GM08714 (cell line): ENCODE measurements around the gene NCAM1.

Experiments
- H3K4me3 ChIP-seq: fragments of 200-500 bp; sonication (Bioruptor generic); 2 replicates; pipeline ENCODE4 v1.5.1; 2014; ENCODE audit warnings: mild to moderate bottlenecking, low read length, inconsistent platforms
- ZNF274 ChIP-seq: IDR thresholded peaks from 2 replicates; pipeline ENCODE4 v1.6.1; 2012; ENCODE audit warnings: mild to moderate bottlenecking, low read depth, low read length

Gene NCAM1

GRCh38 chr11:113184498-113184897, 223.3 kb downstream of the NCAM1 start:
- TF ChIP-seq ZNF274: no peak
- no peak overlapping the region for H3K4me3 ChIP-seq

- no peak overlapping the region for H3K4me3 ChIP-seq
- no peak for TF ChIP-seq ZNF274
Measured at GRCh38 chr11:113188371-113188834, 227.2 kb downstream of the NCAM1 start.

- no peak for TF ChIP-seq ZNF274
- H3K4me3 ChIP-seq: no peak overlapping the region
Measured at GRCh38 chr11:113189909-113190667, 228.9 kb downstream of the NCAM1 start.

- no peak for TF ChIP-seq ZNF274
- H3K4me3 ChIP-seq: no peak overlapping the region
Measured at GRCh38 chr11:113192121-113192925, 231.1 kb downstream of the NCAM1 start.

- no peak for TF ChIP-seq ZNF274
- no peak overlapping the region for H3K4me3 ChIP-seq
Measured at GRCh38 chr11:113193016-113193415, 231.8 kb downstream of the NCAM1 start.

- no peak for TF ChIP-seq ZNF274
- H3K4me3 ChIP-seq: no peak overlapping the region
Measured at GRCh38 chr11:113193946-113194345, 232.7 kb downstream of the NCAM1 start.

GRCh38 chr11:113195728-113196127, 234.5 kb downstream of the NCAM1 start:
- TF ChIP-seq ZNF274: no peak
- H3K4me3 ChIP-seq: no peak overlapping the region

GRCh38 chr11:113197446-113197845, 236.2 kb downstream of the NCAM1 start:
- TF ChIP-seq ZNF274: no peak
- H3K4me3 ChIP-seq: no peak overlapping the region

- no peak overlapping the region for H3K4me3 ChIP-seq
- TF ChIP-seq ZNF274: no peak
Measured at GRCh38 chr11:113198972-113199661, 237.9 kb downstream of the NCAM1 start.

GRCh38 chr11:113199866-113200265, 238.6 kb downstream of the NCAM1 start:
- no peak for TF ChIP-seq ZNF274
- H3K4me3 ChIP-seq: no peak overlapping the region

GRCh38 chr11:113201054-113201818, 240.0 kb downstream of the NCAM1 start:
- no peak for TF ChIP-seq ZNF274
- H3K4me3 ChIP-seq: no peak overlapping the region

GRCh38 chr11:113202431-113202830, 241.2 kb downstream of the NCAM1 start:
- TF ChIP-seq ZNF274: no peak
- H3K4me3 ChIP-seq: no peak overlapping the region

GRCh38 chr11:113203141-113203753, 242.0 kb downstream of the NCAM1 start:
- no peak overlapping the region for H3K4me3 ChIP-seq
- TF ChIP-seq ZNF274: no peak
